GM12874 (cell line): ENCODE data around the gene POLR1A.

Experiments
- TF ChIP-seq, protein P1 (sequence below): IDR thresholded peaks from 2 replicates; pipeline ENCODE4 v1.5.1; 2011; ENCODE audit warnings: low read depth, mild to moderate bottlenecking, control low read depth, low read length, moderate library complexity; ENCODE audit not compliant: insufficient read depth

Gene POLR1A

DNA sequence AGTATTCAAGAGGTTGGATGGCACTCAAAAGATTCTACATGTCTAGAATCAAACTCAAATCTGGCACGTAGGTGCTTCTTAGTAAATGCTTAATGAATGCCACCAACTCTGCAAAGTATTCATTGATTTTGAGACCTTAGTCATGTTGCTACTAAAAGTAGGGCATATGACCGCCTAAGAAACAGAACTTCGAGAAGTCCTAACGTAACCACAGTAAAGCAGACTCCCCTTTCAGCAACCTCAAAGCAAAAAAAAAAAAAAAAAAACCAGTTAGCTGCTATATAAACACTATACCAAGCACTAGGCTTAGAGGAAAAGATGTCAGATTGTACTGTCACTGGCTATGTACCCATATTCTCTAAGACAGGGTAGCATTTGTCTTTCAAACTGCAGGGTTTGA lies 34.3 kb upstream of the POLR1A start:
- TF ChIP-seq, protein P1, sequence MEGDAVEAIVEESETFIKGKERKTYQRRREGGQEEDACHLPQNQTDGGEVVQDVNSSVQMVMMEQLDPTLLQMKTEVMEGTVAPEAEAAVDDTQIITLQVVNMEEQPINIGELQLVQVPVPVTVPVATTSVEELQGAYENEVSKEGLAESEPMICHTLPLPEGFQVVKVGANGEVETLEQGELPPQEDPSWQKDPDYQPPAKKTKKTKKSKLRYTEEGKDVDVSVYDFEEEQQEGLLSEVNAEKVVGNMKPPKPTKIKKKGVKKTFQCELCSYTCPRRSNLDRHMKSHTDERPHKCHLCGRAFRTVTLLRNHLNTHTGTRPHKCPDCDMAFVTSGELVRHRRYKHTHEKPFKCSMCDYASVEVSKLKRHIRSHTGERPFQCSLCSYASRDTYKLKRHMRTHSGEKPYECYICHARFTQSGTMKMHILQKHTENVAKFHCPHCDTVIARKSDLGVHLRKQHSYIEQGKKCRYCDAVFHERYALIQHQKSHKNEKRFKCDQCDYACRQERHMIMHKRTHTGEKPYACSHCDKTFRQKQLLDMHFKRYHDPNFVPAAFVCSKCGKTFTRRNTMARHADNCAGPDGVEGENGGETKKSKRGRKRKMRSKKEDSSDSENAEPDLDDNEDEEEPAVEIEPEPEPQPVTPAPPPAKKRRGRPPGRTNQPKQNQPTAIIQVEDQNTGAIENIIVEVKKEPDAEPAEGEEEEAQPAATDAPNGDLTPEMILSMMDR, result no peak

DNA sequence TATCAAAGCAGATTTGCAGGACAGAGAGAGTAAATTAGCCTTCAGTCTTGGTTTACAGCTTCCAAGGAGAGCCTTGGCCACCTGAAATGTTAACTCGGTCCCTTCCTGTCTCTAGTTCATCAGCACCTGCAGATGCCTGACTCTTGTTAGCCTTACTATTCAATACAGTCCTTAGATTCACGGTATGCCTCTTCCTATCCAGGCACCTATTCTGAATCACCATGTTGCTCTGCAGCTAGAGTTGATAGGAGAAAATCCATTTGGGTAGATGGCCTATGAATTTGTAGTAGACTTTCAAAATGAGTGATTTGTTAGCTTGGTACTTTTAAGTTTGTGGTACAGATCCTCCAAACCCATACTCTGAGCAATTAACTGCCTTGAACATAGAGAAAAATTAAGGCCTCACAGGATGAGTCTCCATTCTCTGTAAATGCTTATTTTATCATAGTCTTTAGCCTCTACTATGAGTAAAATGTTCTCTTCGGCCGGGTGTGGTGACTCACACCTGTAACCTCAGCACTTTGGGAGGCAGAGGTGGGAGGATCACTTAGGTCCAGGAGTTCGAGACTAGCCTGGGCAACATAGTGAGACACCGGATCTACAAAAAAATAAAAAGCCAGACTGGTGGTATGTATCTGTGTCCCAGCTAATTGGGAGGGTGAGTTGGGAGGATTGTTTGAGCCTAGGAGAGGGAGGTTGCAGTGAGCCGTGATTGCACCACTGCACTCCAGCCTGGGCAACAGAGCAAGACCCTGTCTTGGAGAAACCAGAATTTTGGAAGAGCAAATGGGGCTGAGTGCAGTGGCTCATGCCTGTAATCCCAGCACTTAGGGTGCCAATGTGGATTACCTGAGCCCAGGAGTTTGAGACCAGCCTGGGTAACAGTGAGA lies 33.3 kb upstream of the POLR1A start:
- TF ChIP-seq, protein P1, result no peak

DNA sequence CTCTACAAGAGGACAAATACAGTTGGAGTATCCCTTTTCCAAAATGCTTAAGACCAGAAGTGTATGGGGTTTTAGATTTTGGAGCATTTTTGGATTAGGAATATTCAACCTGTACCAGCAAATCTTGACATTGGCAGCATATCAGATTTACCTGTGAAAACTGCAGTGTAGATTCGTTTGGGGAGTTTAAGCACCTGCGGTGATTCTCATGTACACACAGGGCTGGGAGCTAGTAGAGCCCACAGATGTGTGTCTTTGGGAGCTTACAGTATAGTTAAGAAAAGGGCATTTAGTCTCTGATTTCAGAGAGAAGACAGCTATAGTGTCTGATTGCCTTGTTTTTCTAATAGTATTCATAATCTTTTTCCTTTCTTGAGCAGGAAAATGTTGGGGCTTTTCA lies 30.5 kb upstream of the POLR1A start:
- TF ChIP-seq, protein P1, result no peak

DNA sequence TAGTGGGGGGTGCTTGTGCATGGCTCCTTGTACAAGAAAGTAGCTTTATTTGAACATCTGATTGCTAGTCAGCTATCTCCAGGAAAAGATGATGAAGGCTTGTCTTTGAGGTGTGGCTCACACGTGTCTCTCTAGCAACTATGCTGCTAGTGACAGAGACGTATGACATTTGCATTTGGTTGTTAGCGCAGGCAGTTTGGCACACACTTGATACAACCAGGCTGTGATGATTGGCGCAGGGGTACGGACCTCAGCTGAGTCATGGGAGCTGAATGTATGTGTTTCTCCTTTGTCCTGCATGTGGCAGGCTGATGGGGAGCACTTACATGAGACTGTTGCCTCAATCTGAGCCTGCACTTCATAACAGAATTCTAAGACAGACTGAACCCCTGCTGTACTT lies 30.0 kb upstream of the POLR1A start:
- TF ChIP-seq, protein P1, result no peak

DNA sequence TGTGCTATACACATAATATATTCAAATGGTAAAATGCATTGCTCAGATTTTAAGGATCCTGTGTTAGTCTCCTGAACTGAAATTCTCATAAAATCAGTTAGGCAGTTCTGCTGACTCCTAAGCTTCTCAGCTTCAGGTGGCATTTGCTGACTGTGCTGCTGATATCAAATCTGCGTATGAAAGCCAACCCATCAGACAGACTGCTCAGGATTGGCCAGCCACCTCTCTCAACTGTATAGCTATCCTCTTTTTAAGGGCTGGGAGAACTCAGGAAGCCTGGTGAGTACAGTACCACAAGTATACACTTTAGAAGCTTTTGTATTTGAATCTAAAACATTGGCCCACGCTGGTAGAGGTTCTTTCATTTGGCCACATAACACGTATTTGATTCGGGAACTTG lies 29.0 kb upstream of the POLR1A start:
- TF ChIP-seq, protein P1, result no peak

DNA sequence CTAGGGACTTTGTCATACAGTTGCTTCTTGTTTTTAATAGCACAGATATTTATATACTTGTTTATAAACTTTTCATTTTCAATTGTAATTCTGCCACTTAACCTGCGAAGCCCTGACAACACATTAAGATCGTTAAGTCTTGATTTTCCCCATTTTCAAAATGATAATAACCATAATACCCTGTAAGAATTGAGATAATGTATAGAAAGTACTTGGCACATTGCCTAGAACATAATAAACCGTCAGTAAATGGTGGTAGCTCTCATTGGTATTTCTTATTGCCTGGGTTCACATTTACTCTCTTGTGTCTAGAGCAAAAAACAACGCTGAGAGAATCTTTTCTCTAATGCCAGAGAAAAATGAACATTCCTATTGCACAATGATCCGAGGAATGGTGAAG lies 19.0 kb upstream of the POLR1A start:
- TF ChIP-seq, protein P1, result no peak

DNA sequence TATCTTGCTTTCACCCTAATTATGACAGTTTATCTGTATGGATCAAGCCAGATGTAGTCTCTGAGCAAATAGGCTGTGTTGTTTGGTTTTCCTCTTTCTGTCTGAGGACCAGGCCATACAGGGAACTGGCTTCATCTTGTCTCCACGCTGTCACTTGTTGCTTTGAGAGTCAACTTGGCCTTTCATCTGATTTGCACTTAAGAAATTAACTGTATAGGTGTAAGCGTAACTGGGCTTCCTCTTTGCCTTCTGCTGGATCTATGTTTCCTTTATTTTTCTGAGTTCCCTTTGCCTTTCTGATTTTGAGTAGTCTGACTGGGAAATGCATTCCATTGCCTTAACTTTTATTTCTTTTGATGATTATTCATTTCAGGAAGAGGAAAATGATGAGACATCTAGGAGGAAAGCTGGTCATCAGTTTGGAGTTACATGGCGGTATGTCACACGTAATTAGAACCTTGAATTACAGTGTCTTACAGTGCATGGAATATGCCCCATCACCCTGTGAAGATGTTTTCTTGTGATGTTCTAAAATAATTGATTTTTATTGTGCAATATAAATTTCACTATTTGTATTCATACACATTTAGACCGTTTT lies 17.7 kb upstream of the POLR1A start:
- TF ChIP-seq, protein P1, result no peak
